Fibroblast of villous mesenchyme (primary cell): ENCODE measurements around the gene ZNF738. TPM values are rescaled to one million over a fixed set of nuclear protein-coding genes. Genes with fewer than 3 reads are reported as not detected.

Source experiments
- DNase-seq: peaks from one replicate; pipeline ENCODE4 v3.0.0-alpha.2; 2010; ENCODE audit warnings: low read depth
- H3K4me3 ChIP-seq: 2 replicates; pipeline ENCODE4 v1.5.1; 2011; ENCODE audit warnings: low read depth, mild to moderate bottlenecking, low read length
- CTCF ChIP-seq: IDR thresholded peaks from 2 replicates; pipeline ENCODE4 v1.5.1; 2012; ENCODE audit warnings: low read depth, mild to moderate bottlenecking, low read length; ENCODE audit not compliant: insufficient read depth
- total RNA-seq: library from RNA; depleted of rRNA; stranded (reverse); fragments of >200 nt; gene quantifications from 2 replicates; pipeline ENCODE4 v1.2.3, GENCODE V29; 2012

Gene ZNF738
- total RNA-seq, 1 donor = 9.1 TPM

- H3K4me3 ChIP-seq = no peak overlapping the region
Measured at GRCh38 chr19:21410166-21410565, 51.4 kb downstream of the ZNF738 start.

GRCh38 chr19:21422244-21422643 lies 63.4 kb downstream of the ZNF738 start:
- no peak for TF ChIP-seq CTCF
- no peak for DNase-seq
- H3K4me3 ChIP-seq = no peak overlapping the region

More at GRCh38 chr19:21410166-21410565, 51.4 kb downstream of the ZNF738 start:
- no peak for DNase-seq
- no peak for TF ChIP-seq CTCF

GRCh38 chr19:21423057-21424041 lies 64.5 kb downstream of the ZNF738 start:
- no peak for DNase-seq
- no peak for TF ChIP-seq CTCF
- H3K4me3 ChIP-seq = no peak overlapping the region

Other genes starting within 250 kb of the ZNF738 start
- 7.1 and 9.9 TPM in 2 replicates for gene ZNF431, start 217.0 kb upstream of the ZNF738 start, total RNA-seq
- gene ZNF708, start 29.6 kb upstream of the ZNF738 start, total RNA-seq = 4.3 and 5.5 TPM in 2 replicates
- gene ZNF493, start 38.1 kb downstream of the ZNF738 start, total RNA-seq = 11.0 and 11.2 TPM in 2 replicates
- gene ZNF429, start 146.6 kb downstream of the ZNF738 start, total RNA-seq = 1.9 and 4.3 TPM in 2 replicates